ENCODE measurements around the gene MALSU1. TPM values are rescaled to one million over a fixed set of nuclear protein-coding genes. Genes with fewer than 3 reads are reported as not detected.
A peak's percentile ranks its signal among the peaks of the same experiment; 100 is the strongest.

The MALSU1 gene
- total and polyA plus RNA-seq, 2 of the 13 experiments (the other 11 are each of a cell fraction or from before 2014, with no cell fraction given), result 72.0 to 141 TPM

DNA sequence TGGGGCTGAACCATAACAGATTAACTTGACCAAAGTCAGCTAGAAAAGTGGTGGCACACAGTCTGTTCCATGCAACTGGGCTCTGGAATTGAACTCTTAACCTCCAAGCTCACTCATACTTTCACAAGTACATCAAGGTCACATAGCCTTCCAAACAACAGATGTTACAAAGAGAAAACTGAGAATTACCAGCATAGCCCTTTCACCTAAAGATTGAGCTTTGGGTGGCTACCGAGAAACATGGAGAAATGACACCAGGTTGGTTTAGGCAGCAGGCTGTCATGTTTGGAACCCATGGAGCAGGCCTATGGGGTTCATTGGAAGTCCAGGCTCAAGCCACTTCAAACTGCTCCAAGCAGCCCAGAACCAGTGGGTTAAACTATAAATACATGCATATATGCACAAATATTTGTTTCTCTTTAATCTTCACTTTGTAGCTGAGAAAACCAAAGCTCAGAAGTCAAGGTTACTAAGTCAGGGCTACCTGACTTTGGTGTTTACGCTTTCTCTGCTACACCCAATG is 59.1 kb downstream of the MALSU1 start (continued):
- TF ChIP-seq ZNF292 (CRISPR knock-in tag; IDR thresholded peaks at IDR 0.05; ENCODE audit: borderline replicate concordance, low read depth), result no peak
- no peak for TF ChIP-seq FOXP1 (IDR thresholded peaks at IDR 0.05)
- peak; percentile 85 for TF ChIP-seq FOXP1 (CRISPR knock-in tag; IDR thresholded peaks at IDR 0.05)
- TF ChIP-seq, protein P1, sequence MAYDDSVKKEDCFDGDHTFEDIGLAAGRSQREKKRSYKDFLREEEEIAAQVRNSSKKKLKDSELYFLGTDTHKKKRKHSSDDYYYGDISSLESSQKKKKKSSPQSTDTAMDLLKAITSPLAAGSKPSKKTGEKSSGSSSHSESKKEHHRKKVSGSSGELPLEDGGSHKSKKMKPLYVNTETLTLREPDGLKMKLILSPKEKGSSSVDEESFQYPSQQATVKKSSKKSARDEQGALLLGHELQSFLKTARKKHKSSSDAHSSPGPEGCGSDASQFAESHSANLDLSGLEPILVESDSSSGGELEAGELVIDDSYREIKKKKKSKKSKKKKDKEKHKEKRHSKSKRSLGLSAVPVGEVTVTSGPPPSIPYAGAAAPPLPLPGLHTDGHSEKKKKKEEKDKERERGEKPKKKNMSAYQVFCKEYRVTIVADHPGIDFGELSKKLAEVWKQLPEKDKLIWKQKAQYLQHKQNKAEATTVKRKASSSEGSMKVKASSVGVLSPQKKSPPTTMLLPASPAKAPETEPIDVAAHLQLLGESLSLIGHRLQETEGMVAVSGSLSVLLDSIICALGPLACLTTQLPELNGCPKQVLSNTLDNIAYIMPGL (CRISPR knock-in tag; IDR thresholded peaks at IDR 0.05; ENCODE audit: borderline replicate concordance in 1 of 2, low read depth in 1 of 2), result no peak
- TF ChIP-seq SRSF1 (optimal IDR thresholded peaks at IDR 0.05; ENCODE audit: low read depth, low read length), result no peak
- no peak for TF ChIP-seq ZNF556 (CRISPR knock-in tag; IDR thresholded peaks at IDR 0.05; ENCODE audit: borderline replicate concordance)
- no peak for TF ChIP-seq CHD2 (IDR thresholded peaks at IDR 0.05; ENCODE audit: low read depth, low read length)
- TF ChIP-seq, protein P2, sequence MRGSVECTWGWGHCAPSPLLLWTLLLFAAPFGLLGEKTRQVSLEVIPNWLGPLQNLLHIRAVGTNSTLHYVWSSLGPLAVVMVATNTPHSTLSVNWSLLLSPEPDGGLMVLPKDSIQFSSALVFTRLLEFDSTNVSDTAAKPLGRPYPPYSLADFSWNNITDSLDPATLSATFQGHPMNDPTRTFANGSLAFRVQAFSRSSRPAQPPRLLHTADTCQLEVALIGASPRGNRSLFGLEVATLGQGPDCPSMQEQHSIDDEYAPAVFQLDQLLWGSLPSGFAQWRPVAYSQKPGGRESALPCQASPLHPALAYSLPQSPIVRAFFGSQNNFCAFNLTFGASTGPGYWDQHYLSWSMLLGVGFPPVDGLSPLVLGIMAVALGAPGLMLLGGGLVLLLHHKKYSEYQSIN (CRISPR knock-in tag; IDR thresholded peaks at IDR 0.05; ENCODE audit: borderline replicate concordance), result no peak
- no peak for TF ChIP-seq SATB2 (CRISPR knock-in tag; IDR thresholded peaks at IDR 0.05)
- TF ChIP-seq PTBP1 (IDR thresholded peaks at IDR 0.05; ENCODE audit: low read depth, low read length, poor library complexity, severe bottlenecking), result no peak
- TF ChIP-seq ZNF792 (CRISPR knock-in tag; IDR thresholded peaks at IDR 0.05), result 0 out of 2 replicates have a peak, but pooled peaks have one; percentile 11
- TF ChIP-seq ZNF501 (CRISPR knock-in tag; IDR thresholded peaks at IDR 0.05), result no peak
- TF ChIP-seq, protein P3, sequence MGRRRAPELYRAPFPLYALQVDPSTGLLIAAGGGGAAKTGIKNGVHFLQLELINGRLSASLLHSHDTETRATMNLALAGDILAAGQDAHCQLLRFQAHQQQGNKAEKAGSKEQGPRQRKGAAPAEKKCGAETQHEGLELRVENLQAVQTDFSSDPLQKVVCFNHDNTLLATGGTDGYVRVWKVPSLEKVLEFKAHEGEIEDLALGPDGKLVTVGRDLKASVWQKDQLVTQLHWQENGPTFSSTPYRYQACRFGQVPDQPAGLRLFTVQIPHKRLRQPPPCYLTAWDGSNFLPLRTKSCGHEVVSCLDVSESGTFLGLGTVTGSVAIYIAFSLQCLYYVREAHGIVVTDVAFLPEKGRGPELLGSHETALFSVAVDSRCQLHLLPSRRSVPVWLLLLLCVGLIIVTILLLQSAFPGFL (CRISPR knock-in tag; IDR thresholded peaks at IDR 0.05), result no peak
- TF ChIP-seq PCBP2 (optimal IDR thresholded peaks at IDR 0.05; ENCODE audit: low read depth, low read length, poor library complexity, severe bottlenecking), result no peak
- no peak for TF ChIP-seq MBNL3 (CRISPR knock-in tag; conservative IDR thresholded peaks at IDR 0.05)
- no peak for TF ChIP-seq ZNF383 (CRISPR knock-in tag; IDR thresholded peaks at IDR 0.05; ENCODE audit: borderline replicate concordance)
- no peak for TF ChIP-seq RELA (CRISPR knock-in tag; IDR thresholded peaks at IDR 0.05)
- TF ChIP-seq, protein P4, sequence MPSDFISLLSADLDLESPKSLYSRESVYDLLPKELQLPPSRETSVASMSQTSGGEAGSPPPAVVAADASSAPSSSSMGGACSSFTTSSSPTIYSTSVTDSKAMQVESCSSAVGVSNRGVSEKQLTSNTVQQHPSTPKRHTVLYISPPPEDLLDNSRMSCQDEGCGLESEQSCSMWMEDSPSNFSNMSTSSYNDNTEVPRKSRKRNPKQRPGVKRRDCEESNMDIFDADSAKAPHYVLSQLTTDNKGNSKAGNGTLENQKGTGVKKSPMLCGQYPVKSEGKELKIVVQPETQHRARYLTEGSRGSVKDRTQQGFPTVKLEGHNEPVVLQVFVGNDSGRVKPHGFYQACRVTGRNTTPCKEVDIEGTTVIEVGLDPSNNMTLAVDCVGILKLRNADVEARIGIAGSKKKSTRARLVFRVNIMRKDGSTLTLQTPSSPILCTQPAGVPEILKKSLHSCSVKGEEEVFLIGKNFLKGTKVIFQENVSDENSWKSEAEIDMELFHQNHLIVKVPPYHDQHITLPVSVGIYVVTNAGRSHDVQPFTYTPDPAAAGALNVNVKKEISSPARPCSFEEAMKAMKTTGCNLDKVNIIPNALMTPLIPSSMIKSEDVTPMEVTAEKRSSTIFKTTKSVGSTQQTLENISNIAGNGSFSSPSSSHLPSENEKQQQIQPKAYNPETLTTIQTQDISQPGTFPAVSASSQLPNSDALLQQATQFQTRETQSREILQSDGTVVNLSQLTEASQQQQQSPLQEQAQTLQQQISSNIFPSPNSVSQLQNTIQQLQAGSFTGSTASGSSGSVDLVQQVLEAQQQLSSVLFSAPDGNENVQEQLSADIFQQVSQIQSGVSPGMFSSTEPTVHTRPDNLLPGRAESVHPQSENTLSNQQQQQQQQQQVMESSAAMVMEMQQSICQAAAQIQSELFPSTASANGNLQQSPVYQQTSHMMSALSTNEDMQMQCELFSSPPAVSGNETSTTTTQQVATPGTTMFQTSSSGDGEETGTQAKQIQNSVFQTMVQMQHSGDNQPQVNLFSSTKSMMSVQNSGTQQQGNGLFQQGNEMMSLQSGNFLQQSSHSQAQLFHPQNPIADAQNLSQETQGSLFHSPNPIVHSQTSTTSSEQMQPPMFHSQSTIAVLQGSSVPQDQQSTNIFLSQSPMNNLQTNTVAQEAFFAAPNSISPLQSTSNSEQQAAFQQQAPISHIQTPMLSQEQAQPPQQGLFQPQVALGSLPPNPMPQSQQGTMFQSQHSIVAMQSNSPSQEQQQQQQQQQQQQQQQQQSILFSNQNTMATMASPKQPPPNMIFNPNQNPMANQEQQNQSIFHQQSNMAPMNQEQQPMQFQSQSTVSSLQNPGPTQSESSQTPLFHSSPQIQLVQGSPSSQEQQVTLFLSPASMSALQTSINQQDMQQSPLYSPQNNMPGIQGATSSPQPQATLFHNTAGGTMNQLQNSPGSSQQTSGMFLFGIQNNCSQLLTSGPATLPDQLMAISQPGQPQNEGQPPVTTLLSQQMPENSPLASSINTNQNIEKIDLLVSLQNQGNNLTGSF (CRISPR knock-in tag; IDR thresholded peaks at IDR 0.05), result no peak
- no peak for TF ChIP-seq CBX1 (IDR thresholded peaks at IDR 0.05; ENCODE audit: low read depth)
- TF ChIP-seq, protein P5, sequence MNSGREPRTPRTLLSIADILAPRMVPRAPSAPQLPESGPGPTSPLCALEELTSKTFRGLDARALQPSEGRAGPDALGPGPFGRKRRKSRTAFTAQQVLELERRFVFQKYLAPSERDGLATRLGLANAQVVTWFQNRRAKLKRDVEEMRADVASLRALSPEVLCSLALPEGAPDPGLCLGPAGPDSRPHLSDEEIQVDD (CRISPR knock-in tag; IDR thresholded peaks at IDR 0.05; ENCODE audit: borderline replicate concordance), result no peak
